ENCODE measurements around the gene VSX2. TPM values are rescaled to one million over a fixed set of nuclear protein-coding genes. Genes with fewer than 3 reads are reported as not detected.
"Not testable (repeated sequence)": the region's sequence is repeated elsewhere in the genome, so short reads cannot be mapped to it uniquely, and the experiment has no call there.

VSX2 gene
- total and polyA plus RNA-seq, 2 donors, result 0.05 to 0.14 TPM

- 96% methylated on average over 9 of the region's 9 CpGs for WGBS
Observed at GRCh38 chr14:74262076-74262475, 22.8 kb downstream of the VSX2 start.

DNA sequence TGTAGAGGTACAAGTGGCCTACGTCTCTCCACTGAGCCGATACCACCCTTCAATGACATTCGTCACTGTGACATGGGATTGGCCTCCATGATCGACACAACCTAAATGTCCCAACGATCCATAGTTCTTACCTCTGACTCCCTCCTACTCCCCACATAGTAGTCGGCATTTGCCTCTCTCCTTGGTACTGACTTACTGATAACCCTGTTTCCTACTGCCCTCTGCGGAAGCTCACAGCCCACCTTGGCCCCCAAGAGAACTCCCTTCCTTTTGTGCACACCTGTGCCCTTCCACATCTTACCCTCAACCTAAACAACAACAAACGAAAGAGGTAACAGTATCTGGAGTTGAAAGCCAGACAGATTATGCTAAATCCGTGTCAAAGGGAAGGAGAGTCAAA lies 23.9 kb downstream of the VSX2 start:
- 91% methylated on average over 9 of the region's 9 CpGs for WGBS
- no peak for DNase-seq (ENCODE audit: low read depth in 6 of 9, low spot score in 9 of 9)

More at GRCh38 chr14:74262076-74262475, 22.8 kb downstream of the VSX2 start:
- H3K36me3 ChIP-seq (ENCODE audit: control insufficient read depth in 2 of 2, insufficient read depth in 2 of 2, low read length in 1 of 2), result no peaks in the 10 kb centered on the region
- H3K4me3 ChIP-seq (ENCODE audit: low read length in 2 of 2), result no peak overlapping the region
- H3K9me3 ChIP-seq (ENCODE audit: control insufficient read depth in 2 of 2, insufficient read depth in 1 of 2, low read length in 1 of 2), result no peaks in the 10 kb centered on the region
- no peak for DNase-seq (ENCODE audit: low read depth in 6 of 9, low spot score in 9 of 9)
- peaks cover 6 to 10% of the 10 kb centered on the region in 2 donors for H3K4me1 ChIP-seq (ENCODE audit: control insufficient read depth in 2 of 2, insufficient read depth in 2 of 2, low read length in 2 of 2)
- H3K27ac ChIP-seq (ENCODE audit: low read depth in 1 of 2, low read length in 1 of 2), result no peak overlapping the region
- H3K27me3 ChIP-seq (ENCODE audit: control insufficient read depth in 2 of 2, insufficient read depth in 1 of 2, low read length in 1 of 2), result peaks cover 10 to 43% of the 10 kb centered on the region in 2 donors

DNA sequence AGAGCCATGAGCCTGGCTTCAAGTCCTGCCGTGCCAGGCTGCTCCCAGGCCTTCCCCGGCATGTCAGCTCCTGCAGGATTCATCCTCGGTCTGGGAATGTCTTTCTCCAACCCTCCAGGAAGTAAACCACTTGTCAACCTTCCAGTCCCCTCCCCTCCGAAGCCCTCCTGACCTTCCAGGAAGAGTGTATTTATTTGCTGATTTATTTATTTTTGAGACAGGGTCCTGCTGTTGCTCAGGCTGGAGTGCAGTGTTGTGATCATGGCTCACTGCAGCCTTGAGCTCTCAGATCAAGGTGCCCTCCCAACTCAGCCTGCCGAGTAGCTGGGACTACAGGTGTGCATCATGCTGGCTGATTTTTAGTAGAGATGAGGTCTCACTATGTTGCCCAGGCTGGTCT lies 24.7 kb downstream of the VSX2 start:
- no peak for DNase-seq (ENCODE audit: low read depth in 6 of 9, low spot score in 9 of 9)
- 87% methylated on average over 5 of the region's 5 CpGs for WGBS
- Histone ChIP-seq H3K4me1 (ENCODE audit: control insufficient read depth in 2 of 2, insufficient read depth in 2 of 2, low read length in 2 of 2) (no peaks in the 10 kb centered on the region), H3K4me3 (ENCODE audit: low read length in 2 of 2) (no peak overlapping the region), H3K27ac (ENCODE audit: low read depth in 1 of 2, low read length in 1 of 2) (no peak overlapping the region), H3K36me3 (ENCODE audit: control insufficient read depth in 2 of 2, insufficient read depth in 2 of 2, low read length in 1 of 2) (no peaks in the 10 kb centered on the region), H3K27me3 (ENCODE audit: control insufficient read depth in 2 of 2, insufficient read depth in 1 of 2, low read length in 1 of 2) (peaks cover 0 to 33% of the 10 kb centered on the region in 2 donors), H3K9me3 (ENCODE audit: control insufficient read depth in 2 of 2, insufficient read depth in 1 of 2, low read length in 1 of 2) (no peaks in the 10 kb centered on the region)

More for the DNA sequence above, 23.9 kb downstream of the VSX2 start:
- Histone ChIP-seq H3K36me3 (ENCODE audit: control insufficient read depth in 2 of 2, insufficient read depth in 2 of 2, low read length in 1 of 2) (no peaks in the 10 kb centered on the region), H3K4me3 (ENCODE audit: low read length in 2 of 2) (no peak overlapping the region), H3K4me1 (ENCODE audit: control insufficient read depth in 2 of 2, insufficient read depth in 2 of 2, low read length in 2 of 2) (peaks cover under 1 to 3% of the 10 kb centered on the region in 2 donors), H3K27ac (ENCODE audit: low read depth in 1 of 2, low read length in 1 of 2) (no peak overlapping the region), H3K27me3 (ENCODE audit: control insufficient read depth in 2 of 2, insufficient read depth in 1 of 2, low read length in 1 of 2) (peaks cover 5 to 39% of the 10 kb centered on the region in 2 donors), H3K9me3 (ENCODE audit: control insufficient read depth in 2 of 2, insufficient read depth in 1 of 2, low read length in 1 of 2) (no peaks in the 10 kb centered on the region)

DNA sequence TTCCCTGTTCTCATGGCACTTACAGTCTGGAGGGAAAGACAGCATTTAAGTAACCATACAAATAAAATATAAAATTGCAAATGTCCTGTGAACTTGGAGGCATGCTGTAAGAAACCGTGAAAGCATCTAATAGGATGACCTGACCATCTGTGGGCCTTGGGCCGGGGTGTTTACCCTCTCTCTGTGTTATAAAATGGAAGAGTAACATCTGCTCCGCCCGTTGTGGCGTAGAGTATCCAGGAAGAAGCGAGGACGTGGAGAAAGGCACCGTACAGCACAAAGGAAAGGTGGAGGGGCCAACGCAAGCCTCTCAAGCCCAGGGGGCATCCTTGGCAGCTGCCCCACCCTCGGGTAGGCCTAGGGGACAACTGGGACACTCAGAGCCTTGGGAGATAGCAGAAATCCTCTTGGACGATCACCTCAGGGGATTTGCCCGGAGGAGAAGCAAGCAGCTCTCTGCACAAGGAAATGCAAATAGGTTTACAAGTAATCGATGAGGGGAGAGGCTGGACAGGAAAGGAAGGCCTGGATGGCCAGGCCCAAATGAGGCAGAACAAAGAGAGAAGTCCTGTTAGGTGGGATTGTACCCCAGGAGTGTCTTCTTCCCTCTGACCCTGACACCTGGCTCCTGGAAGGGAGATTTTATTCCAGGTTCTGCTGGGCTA lies 26.2 kb downstream of the VSX2 start:
- no peaks in the 10 kb centered on the region for H3K4me1 ChIP-seq (ENCODE audit: control insufficient read depth in 2 of 2, insufficient read depth in 2 of 2, low read length in 2 of 2)
- H3K36me3 ChIP-seq (ENCODE audit: control insufficient read depth in 2 of 2, insufficient read depth in 2 of 2, low read length in 1 of 2), result no peaks in the 10 kb centered on the region
- no peak for DNase-seq (ENCODE audit: low read depth in 6 of 9, low spot score in 9 of 9)
- WGBS, result 87% methylated on average over 13 of the region's 13 CpGs
- no peaks in the 10 kb centered on the region for H3K9me3 ChIP-seq (ENCODE audit: control insufficient read depth in 2 of 2, insufficient read depth in 1 of 2, low read length in 1 of 2)
- peaks cover 0 to 19% of the 10 kb centered on the region in 2 donors for H3K27me3 ChIP-seq (ENCODE audit: control insufficient read depth in 2 of 2, insufficient read depth in 1 of 2, low read length in 1 of 2)
- H3K4me3 ChIP-seq (ENCODE audit: low read length in 2 of 2), result no peak overlapping the region
- H3K27ac ChIP-seq (ENCODE audit: low read depth in 1 of 2, low read length in 1 of 2), result no peak overlapping the region

DNA sequence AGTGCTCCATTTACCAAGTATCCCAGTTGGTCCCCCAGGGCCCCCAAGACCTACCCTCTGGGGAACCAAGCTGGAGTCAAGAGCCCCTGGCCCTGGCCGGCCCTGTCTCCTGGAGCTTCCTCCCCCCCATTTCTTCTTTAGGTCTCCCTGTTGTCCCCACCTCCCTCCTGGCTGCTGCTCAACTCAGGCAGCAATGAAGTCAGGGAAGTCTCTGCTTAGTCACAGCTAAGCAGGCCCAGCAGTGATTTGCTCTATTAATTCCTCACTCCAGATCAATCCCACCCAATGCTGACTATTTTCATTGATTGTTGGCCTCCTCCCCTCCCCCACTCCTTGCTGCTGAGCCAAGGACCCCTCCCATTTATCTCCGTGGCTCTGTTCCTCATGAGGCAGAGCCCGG lies 28.3 kb downstream of the VSX2 start:
- Histone ChIP-seq H3K36me3 (ENCODE audit: control insufficient read depth in 2 of 2, insufficient read depth in 2 of 2, low read length in 1 of 2) (no peaks in the 10 kb centered on the region), H3K27ac (ENCODE audit: low read depth in 1 of 2, low read length in 1 of 2) (no peak overlapping the region), H3K9me3 (ENCODE audit: control insufficient read depth in 2 of 2, insufficient read depth in 1 of 2, low read length in 1 of 2) (no peaks in the 10 kb centered on the region), H3K4me1 (ENCODE audit: control insufficient read depth in 2 of 2, insufficient read depth in 2 of 2, low read length in 2 of 2) (no peaks in the 10 kb centered on the region), H3K27me3 (ENCODE audit: control insufficient read depth in 2 of 2, insufficient read depth in 1 of 2, low read length in 1 of 2) (peaks cover 0 to 18% of the 10 kb centered on the region in 2 donors), H3K4me3 (ENCODE audit: low read length in 2 of 2) (no peak overlapping the region)
- WGBS, result 85% methylated on average over 3 of the region's 3 CpGs
- DNase-seq (ENCODE audit: low read depth in 6 of 9, low spot score in 9 of 9), result no peak

- 88% methylated on average over 14 of the region's 14 CpGs for WGBS
- H3K27ac ChIP-seq (ENCODE audit: low read depth in 1 of 2, low read length in 1 of 2); H3K36me3 ChIP-seq (ENCODE audit: control insufficient read depth in 2 of 2, insufficient read depth in 2 of 2, low read length in 1 of 2); H3K4me3 ChIP-seq (ENCODE audit: low read length in 2 of 2); H3K9me3 ChIP-seq (ENCODE audit: control insufficient read depth in 2 of 2, insufficient read depth in 1 of 2, low read length in 1 of 2); H3K4me1 ChIP-seq (ENCODE audit: control insufficient read depth in 2 of 2, insufficient read depth in 2 of 2, low read length in 2 of 2); DNase-seq (ENCODE audit: low read depth in 6 of 9, low spot score in 9 of 9): not testable (repeated sequence)
- peaks cover 0 to 10% of the 10 kb centered on the region in 2 donors for H3K27me3 ChIP-seq (ENCODE audit: control insufficient read depth in 2 of 2, insufficient read depth in 1 of 2, low read length in 1 of 2)
Observed at GRCh38 chr14:74270382-74271177, 31.3 kb downstream of the VSX2 start.

DNA sequence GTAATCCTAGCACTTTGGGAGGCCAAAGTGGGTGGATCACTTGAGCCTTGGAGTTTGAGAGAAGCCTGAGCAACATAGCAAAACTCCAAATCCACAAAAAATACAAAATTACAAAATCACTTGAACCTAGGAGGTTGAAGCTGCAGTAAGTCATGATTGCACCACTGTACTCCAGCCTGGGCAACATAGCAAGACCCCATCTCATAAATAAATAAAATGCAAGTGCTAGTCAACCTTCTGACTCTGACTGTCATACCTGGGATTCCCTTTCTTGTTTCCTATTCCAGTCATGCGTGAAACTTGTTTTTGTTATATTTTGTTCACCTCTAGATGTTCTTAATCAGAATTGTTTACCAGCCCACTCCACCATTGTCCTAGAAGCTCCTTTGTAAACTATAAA lies 32.1 kb downstream of the VSX2 start:
- Histone ChIP-seq H3K27me3 (ENCODE audit: control insufficient read depth in 2 of 2, insufficient read depth in 1 of 2, low read length in 1 of 2) (peaks cover 0 to 10% of the 10 kb centered on the region in 2 donors), H3K27ac (ENCODE audit: low read depth in 1 of 2, low read length in 1 of 2) (no peak overlapping the region), H3K9me3 (ENCODE audit: control insufficient read depth in 2 of 2, insufficient read depth in 1 of 2, low read length in 1 of 2) (no peaks in the 10 kb centered on the region), H3K4me1 (ENCODE audit: control insufficient read depth in 2 of 2, insufficient read depth in 2 of 2, low read length in 2 of 2) (no peaks in the 10 kb centered on the region), H3K36me3 (ENCODE audit: control insufficient read depth in 2 of 2, insufficient read depth in 2 of 2, low read length in 1 of 2) (no peaks in the 10 kb centered on the region), H3K4me3 (ENCODE audit: low read length in 2 of 2) (no peak overlapping the region)
- no peak for DNase-seq (ENCODE audit: low read depth in 6 of 9, low spot score in 9 of 9)
- WGBS, result 54% methylated on average over 1 of the region's 1 CpG

GRCh38 chr14:74275241-74275841 lies 36.1 kb downstream of the VSX2 start:
- Histone ChIP-seq H3K27me3 (ENCODE audit: control insufficient read depth in 2 of 2, insufficient read depth in 1 of 2, low read length in 1 of 2) (peaks cover 0 to 2% of the 10 kb centered on the region in 2 donors), H3K4me1 (ENCODE audit: control insufficient read depth in 2 of 2, insufficient read depth in 2 of 2, low read length in 2 of 2) (no peaks in the 10 kb centered on the region), H3K27ac (ENCODE audit: low read depth in 1 of 2, low read length in 1 of 2) (no peak overlapping the region), H3K36me3 (ENCODE audit: control insufficient read depth in 2 of 2, insufficient read depth in 2 of 2, low read length in 1 of 2) (no peaks in the 10 kb centered on the region), H3K9me3 (ENCODE audit: control insufficient read depth in 2 of 2, insufficient read depth in 1 of 2, low read length in 1 of 2) (no peaks in the 10 kb centered on the region), H3K4me3 (ENCODE audit: low read length in 2 of 2) (no peak overlapping the region)
- 35% methylated on average over 6 of the region's 6 CpGs for WGBS
- DNase-seq (ENCODE audit: low read depth in 6 of 9, low spot score in 9 of 9), result no peak

DNA sequence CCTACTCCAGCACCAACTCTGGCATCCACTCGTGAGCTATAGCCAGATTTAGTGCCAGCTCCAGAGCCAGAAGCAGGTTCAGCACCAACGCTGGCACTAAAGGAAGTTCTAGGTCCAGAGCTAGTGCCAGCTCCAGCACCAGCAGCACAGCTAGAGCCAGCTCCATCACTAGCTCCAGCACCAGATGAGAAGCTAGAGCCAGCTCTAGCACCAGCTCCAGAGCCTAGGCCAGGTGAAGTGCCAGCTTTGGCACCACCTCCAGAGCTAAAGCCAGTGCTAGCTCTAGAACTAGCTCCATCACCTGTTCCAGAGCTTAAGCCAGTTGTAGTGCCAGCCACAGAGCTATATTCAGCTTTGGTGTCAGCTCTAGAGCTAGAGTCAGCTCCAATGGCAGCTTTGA lies 38.8 kb downstream of the VSX2 start:
- WGBS, result 95% methylated on average over 2 of the region's 2 CpGs

More for the DNA sequence above, 38.8 kb downstream of the VSX2 start:
- H3K4me1 ChIP-seq (ENCODE audit: control insufficient read depth in 2 of 2, insufficient read depth in 2 of 2, low read length in 2 of 2), result no peaks in the 10 kb centered on the region
- H3K27me3 ChIP-seq (ENCODE audit: control insufficient read depth in 2 of 2, insufficient read depth in 1 of 2, low read length in 1 of 2), result no peaks in the 10 kb centered on the region
- H3K36me3 ChIP-seq (ENCODE audit: control insufficient read depth in 2 of 2, insufficient read depth in 2 of 2, low read length in 1 of 2), result peaks cover under 1% of the 10 kb centered on the region in 2 donors
- DNase-seq (ENCODE audit: low read depth in 6 of 9, low spot score in 9 of 9), result no peak
- no peaks in the 10 kb centered on the region for H3K9me3 ChIP-seq (ENCODE audit: control insufficient read depth in 2 of 2, insufficient read depth in 1 of 2, low read length in 1 of 2)
- no peak overlapping the region for H3K4me3 ChIP-seq (ENCODE audit: low read length in 2 of 2)
- H3K27ac ChIP-seq (ENCODE audit: low read depth in 1 of 2, low read length in 1 of 2), result no peak overlapping the region
